Measurements from ENCODE around the gene IL18. TPM values are rescaled to one million over a fixed set of nuclear protein-coding genes. Genes with fewer than 3 reads are reported as not detected.

IL18 gene
- total and polyA plus RNA-seq, 2 of the 8 experiments (the other 6 are each of a cell fraction or from before 2014, with no cell fraction given) = 0.29 to 0.84 TPM

GRCh38 chr11:112211536-112211935 is 47.6 kb upstream of the IL18 start:
- Histone ChIP-seq H3K79me2 (ENCODE audit: control insufficient read depth in 1 of 2, insufficient read depth in 2 of 2, low read length in 2 of 2) (no peaks in the 10 kb centered on the region), H2BK5ac (ENCODE audit: low read depth, low read length) (no peak overlapping the region), H3K9ac (replicated peaks in 1 of 4; ENCODE audit: extremely low read depth in 1 of 4, low read depth in 3 of 4, low read length in 3 of 4) (no peak overlapping the region), H4K5ac (ENCODE audit: insufficient read length, low read depth, low read length) (no peak overlapping the region), H3K9me3 (ENCODE audit: insufficient read depth in 2 of 2, low read depth in 1 of 2, low read length in 1 of 2) (no peaks in the 10 kb centered on the region), H2BK20ac (ENCODE audit: low read length) (no peak overlapping the region), H2BK120ac (replicated peaks; ENCODE audit: low read depth, low read length) (no peak overlapping the region), H2BK12ac (ENCODE audit: low read depth, low read length) (no peak overlapping the region), H3K23me2 (ENCODE audit: low read depth, low read length) (no peaks in the 10 kb centered on the region; the same call in 1 of the 2 replicates), H3K4me2 (ENCODE audit: insufficient read depth in 1 of 2, low read depth in 2 of 2, low read length in 2 of 2) (no peak overlapping the region), H4K20me1 (replicated peaks in 1 of 2; ENCODE audit: control insufficient read depth in 1 of 2, insufficient read depth in 2 of 2, low read length in 2 of 2) (no peaks in the 10 kb centered on the region), H2AFZ (ENCODE audit: low read length) (no peak overlapping the region), H3K56ac (replicated peaks; ENCODE audit: insufficient read length, low read depth, low read length) (no peak overlapping the region), H3K27me3 (replicated peaks in 1 of 4; ENCODE audit: control insufficient read depth in 3 of 4, extremely low read depth in 1 of 4, insufficient read depth in 3 of 4, low read length in 3 of 4) (no peaks in the 10 kb centered on the region), H4K91ac (replicated peaks; ENCODE audit: insufficient read length, low read length) (no peak overlapping the region), H2BK15ac (ENCODE audit: low read length) (no peak overlapping the region), H3K23ac (ENCODE audit: insufficient read length) (no peak overlapping the region), H4K8ac (ENCODE audit: extremely low read depth, insufficient read depth, low read length) (no peak overlapping the region), H3K79me1 (ENCODE audit: low read depth, low read length) (no peaks in the 10 kb centered on the region), H3K4ac (replicated peaks; ENCODE audit: insufficient read length, low read depth, low read length) (no peak overlapping the region), H3K27ac (ENCODE audit: low read depth, low read length) (no peak overlapping the region), H3K18ac (ENCODE audit: extremely low read depth, low read length) (no peak overlapping the region), H3K4me3 (ENCODE audit: extremely low read depth in 1 of 4, insufficient read depth in 2 of 4, low read depth in 3 of 4, low read length in 4 of 4) (no peak overlapping the region), H2AK5ac (ENCODE audit: low read depth, low read length) (no peak overlapping the region), H3K36me3 (ENCODE audit: control insufficient read depth in 2 of 4, insufficient read depth in 4 of 4, low read length in 3 of 4) (no peaks in the 10 kb centered on the region), H3K4me1 (replicated peaks in 1 of 4; ENCODE audit: control insufficient read depth in 3 of 4, insufficient read depth in 4 of 4, low read length in 3 of 4) (no peaks in the 10 kb centered on the region), H3K14ac (ENCODE audit: insufficient read length) (no peak overlapping the region)
- FAIRE-seq = no peak
- 73% methylated on average over 2 of the region's 2 CpGs; no CpG with 5 or more reads in 1 of the 2 experiments for WGBS, 2 experiments (ENCODE audit: extremely low coverage in 1 of 2, insufficient coverage in 1 of 2, insufficient read length in 1 of 2, insufficient replicate concordance in 2 of 2, low coverage in 1 of 2, low lambda C conversion rate in 2 of 2, missing lambda C conversion rate in 1 of 2)
- no peak for DNase-seq (ENCODE audit: low read depth in 1 of 2, low spot score in 2 of 2)
- ChIA-PET POLR2A (ENCODE audit: partially characterized antibody) (interaction anchor here (1.1 kb wide), 1 partner anchor 15 kb away, joined by 3 read pairs; the partner anchor contains the start of gene PTS), CTCF (ENCODE audit: partially characterized antibody) (interaction anchor here (1.2 to 1.6 kb wide), 2 partner anchors 68 to 243 kb away, joined by 3 to 5 read pairs; no protein-coding TSS in a partner anchor)
- TF ChIP-seq BACH1 (IDR thresholded peaks at IDR 0.05; ENCODE audit: low read length) (no peak), BRCA1 (IDR thresholded peaks at IDR 0.05; ENCODE audit: low read depth, low read length) (no peak), SP1 (IDR thresholded peaks at IDR 0.05; ENCODE audit: low read depth, low read length) (no peak), RBBP5 (IDR thresholded peaks at IDR 0.05; ENCODE audit: borderline replicate concordance, low read depth, low read length) (no peak)

All from H1 (cell line).